ENCODE measurements around the gene OR52A5.

Gene OR52A5

DNA sequence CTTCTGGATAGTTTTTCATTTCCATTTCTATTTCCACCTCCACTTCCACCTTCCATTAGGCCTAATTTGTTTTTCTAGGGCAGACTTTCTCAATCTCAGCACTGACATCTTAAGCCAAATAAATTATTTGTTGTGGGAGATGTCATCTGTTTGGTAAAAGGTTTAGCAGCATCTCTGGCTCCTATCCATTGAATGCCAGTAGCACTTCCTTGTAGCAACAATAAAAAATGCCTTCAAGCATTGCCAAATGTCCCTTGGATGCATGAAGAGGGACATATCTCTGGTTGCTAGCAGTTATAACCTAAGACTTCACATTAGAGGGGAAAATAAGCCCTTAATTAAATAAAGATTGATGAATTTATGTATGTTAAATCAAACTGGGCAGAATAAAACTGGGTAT, 1.9 kb downstream of the OR52A5 start:
- H3K36me3 Mint-ChIP-seq (ENCODE audit: low read depth) = no peaks in the 10 kb centered on the region
- intact Hi-C loops (cut with micrococcal nuclease) = no loop called here
- H3K27ac Mint-ChIP-seq = no peak overlapping the region
- no peaks in the 10 kb centered on the region for H3K27me3 Mint-ChIP-seq
- no peaks in the 10 kb centered on the region for H3K4me1 Mint-ChIP-seq (ENCODE audit: low read depth)
- H3K9me3 Mint-ChIP-seq = no peaks in the 10 kb centered on the region
- H3K4me3 Mint-ChIP-seq = no peak overlapping the region

DNA sequence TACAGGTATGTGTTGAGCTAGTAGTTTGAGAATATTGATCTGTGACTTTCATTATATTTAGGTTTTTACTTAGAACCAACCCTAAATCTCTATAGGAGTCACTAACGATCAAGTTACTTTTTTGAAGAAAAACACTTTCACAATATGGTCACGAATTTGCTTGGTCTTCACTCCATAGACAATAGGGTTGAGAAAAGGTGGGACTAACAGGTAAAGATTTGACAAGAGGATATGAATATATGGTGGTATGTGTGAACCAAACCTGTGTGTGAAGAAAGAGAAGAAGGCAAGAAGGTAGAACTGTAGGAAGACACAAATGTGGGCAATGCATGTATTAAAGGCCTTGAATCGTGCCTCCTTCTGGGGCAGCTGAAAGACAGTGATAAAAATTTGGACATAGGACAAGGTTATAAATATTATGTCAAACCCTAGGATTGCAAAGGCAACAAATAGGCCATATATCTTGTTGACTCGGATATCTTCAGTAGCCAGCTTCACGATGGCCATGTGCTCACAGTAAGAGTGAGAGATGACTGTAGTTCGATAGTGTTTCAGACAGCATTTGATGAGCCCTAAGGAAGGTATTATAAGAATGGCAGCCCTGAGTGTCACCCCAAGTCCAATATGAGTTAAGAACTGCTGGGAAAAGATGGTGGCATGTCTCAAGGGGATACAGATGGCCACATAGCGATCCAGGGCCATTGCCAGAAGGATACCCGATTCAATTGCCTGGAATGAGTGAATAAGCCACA, 6.4 kb downstream of the OR52A5 start:
- no peaks in the 10 kb centered on the region for H3K27me3 Mint-ChIP-seq
- no peaks in the 10 kb centered on the region for H3K4me1 Mint-ChIP-seq (ENCODE audit: low read depth)
- no peaks in the 10 kb centered on the region for H3K36me3 Mint-ChIP-seq (ENCODE audit: low read depth)
- no peaks in the 10 kb centered on the region for H3K9me3 Mint-ChIP-seq
- intact Hi-C loops (cut with micrococcal nuclease) = no loop called here
- no peak overlapping the region for H3K4me3 Mint-ChIP-seq
- H3K27ac Mint-ChIP-seq = no peak overlapping the region

DNA sequence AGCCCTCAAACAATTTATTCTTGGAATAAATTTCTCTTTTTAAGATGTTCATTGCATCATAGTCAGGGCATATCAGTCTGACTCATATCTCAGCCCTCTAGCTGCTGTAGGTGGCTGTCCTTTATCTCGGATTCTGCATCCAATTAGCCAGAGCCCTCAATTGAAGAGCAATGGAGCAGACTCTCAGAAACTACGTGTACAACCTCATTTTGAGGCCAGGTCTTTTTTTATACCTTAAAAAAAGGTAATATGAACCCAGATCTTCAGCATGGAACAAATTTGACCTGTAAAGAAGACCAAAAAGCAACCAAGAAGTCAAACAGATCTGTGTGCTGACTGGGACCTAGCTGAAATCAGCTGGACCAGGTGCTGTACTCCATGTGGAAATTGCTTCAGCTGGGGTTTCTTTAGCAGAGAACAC, 8.7 kb downstream of the OR52A5 start:
- H3K27me3 Mint-ChIP-seq = no peaks in the 10 kb centered on the region
- no peak overlapping the region for H3K4me3 Mint-ChIP-seq
- no peaks in the 10 kb centered on the region for H3K9me3 Mint-ChIP-seq
- intact Hi-C loops (cut with micrococcal nuclease) = loop anchor here (10.0 kb wide), 1 partner anchor 675 kb away; the partner anchor contains the start of gene OR52N2
- H3K4me1 Mint-ChIP-seq (ENCODE audit: low read depth) = no peaks in the 10 kb centered on the region
- H3K27ac Mint-ChIP-seq = no peak overlapping the region
- no peaks in the 10 kb centered on the region for H3K36me3 Mint-ChIP-seq (ENCODE audit: low read depth)

GRCh38 chr11:5124891-5125620, 13.1 kb downstream of the OR52A5 start:
- no peak overlapping the region for H3K4me3 Mint-ChIP-seq
- no peaks in the 10 kb centered on the region for H3K9me3 Mint-ChIP-seq
- H3K4me1 Mint-ChIP-seq (ENCODE audit: low read depth) = no peaks in the 10 kb centered on the region
- H3K36me3 Mint-ChIP-seq (ENCODE audit: low read depth) = no peaks in the 10 kb centered on the region
- no peaks in the 10 kb centered on the region for H3K27me3 Mint-ChIP-seq
- intact Hi-C loops (cut with micrococcal nuclease) = loop anchor here (1.0 to 10.0 kb wide), 3 partner anchors 255 to 762 kb away; partner anchors contain the start of gene OR52N2
- no peak overlapping the region for H3K27ac Mint-ChIP-seq

GRCh38 chr11:5123802-5124521, 14.2 kb downstream of the OR52A5 start:
- Mint-ChIP-seq H3K27ac (no peak overlapping the region), H3K9me3 (no peaks in the 10 kb centered on the region), H3K4me3 (no peak overlapping the region), H3K27me3 (no peaks in the 10 kb centered on the region), H3K36me3 (ENCODE audit: low read depth) (no peaks in the 10 kb centered on the region), H3K4me1 (ENCODE audit: low read depth) (no peaks in the 10 kb centered on the region)
- intact Hi-C loops (cut with micrococcal nuclease) = loop anchor here (1.0 to 10.0 kb wide), 3 partner anchors 256 to 763 kb away; partner anchors contain the start of gene OR52N2

DNA sequence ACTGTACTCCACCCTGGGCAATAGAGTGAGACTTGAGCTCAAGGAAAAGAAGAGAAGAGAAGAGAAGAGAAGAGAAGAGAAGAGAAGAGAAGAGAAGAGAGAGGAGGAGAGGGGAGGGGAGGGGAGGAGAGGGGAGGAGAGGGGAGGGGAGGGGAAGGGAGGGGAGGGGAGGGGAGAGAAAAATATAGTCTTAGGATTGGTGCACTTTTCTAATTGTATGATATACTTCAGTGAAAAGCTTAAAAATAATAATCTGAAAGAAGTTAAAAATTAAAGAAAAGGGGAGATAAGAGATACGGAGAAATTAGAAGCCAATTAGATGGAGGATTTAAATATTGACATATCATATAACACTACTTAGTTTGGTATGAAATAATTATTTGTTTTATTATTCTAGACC, 19.3 kb downstream of the OR52A5 start:
- Mint-ChIP-seq H3K4me3 (no peak overlapping the region), H3K9me3 (no peaks in the 10 kb centered on the region)

DNA sequence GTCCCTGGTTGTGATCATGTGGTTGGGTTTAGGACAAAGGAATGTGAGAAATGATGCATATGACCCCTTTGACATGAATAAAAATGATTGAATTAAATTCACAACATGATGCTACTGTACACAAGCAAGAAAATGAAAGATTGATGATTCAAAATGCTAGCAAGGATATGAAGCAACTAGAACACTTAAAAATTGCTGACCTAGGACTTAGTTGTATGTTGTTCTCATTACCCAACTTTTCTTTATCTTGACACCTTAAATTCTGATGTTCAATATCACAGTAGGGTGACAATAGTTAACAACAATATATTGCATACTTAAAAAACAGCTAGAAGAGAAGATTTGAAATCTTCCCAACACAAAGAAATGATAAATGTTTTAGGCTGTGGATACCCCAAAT, 20.6 kb downstream of the OR52A5 start:
- H3K9me3 Mint-ChIP-seq = no peaks in the 10 kb centered on the region
- no peak overlapping the region for H3K27ac Mint-ChIP-seq
- H3K27me3 Mint-ChIP-seq = peaks cover 5% of the 10 kb centered on the region
- H3K4me1 Mint-ChIP-seq (ENCODE audit: low read depth) = no peaks in the 10 kb centered on the region
- intact Hi-C loops (cut with micrococcal nuclease) = no loop called here
- H3K4me3 Mint-ChIP-seq = no peak overlapping the region
- H3K36me3 Mint-ChIP-seq (ENCODE audit: low read depth) = no peaks in the 10 kb centered on the region

More for the DNA sequence above, 19.3 kb downstream of the OR52A5 start:
- intact Hi-C loops (cut with micrococcal nuclease) = no loop called here
- peaks cover 5% of the 10 kb centered on the region for H3K27me3 Mint-ChIP-seq
- no peak overlapping the region for H3K27ac Mint-ChIP-seq
- no peaks in the 10 kb centered on the region for H3K4me1 Mint-ChIP-seq (ENCODE audit: low read depth)
- no peaks in the 10 kb centered on the region for H3K36me3 Mint-ChIP-seq (ENCODE audit: low read depth)

DNA sequence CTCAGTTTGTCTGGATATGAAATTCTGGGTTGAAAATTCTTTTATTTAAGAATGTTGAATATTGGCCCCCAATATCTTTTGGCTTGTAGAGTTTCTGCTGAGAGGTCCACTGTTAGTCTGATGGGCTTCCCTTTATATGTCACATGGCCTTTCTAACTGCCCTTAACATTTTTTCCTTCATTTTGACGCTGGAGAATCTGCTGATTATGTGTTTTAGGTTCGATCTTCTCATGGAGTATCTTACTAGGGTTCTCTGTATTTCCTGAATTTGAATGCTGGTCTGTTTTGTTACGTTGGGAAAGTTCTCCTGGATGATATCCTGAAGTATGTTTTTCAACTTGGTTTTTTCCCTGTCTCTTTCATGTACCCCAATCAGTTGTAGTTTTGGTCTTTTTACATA, 22.8 kb downstream of the OR52A5 start:
- no peaks in the 10 kb centered on the region for H3K4me1 Mint-ChIP-seq (ENCODE audit: low read depth)
- intact Hi-C loops (cut with micrococcal nuclease) = no loop called here
- no peak overlapping the region for H3K27ac Mint-ChIP-seq
- no peaks in the 10 kb centered on the region for H3K9me3 Mint-ChIP-seq
- no peak overlapping the region for H3K4me3 Mint-ChIP-seq
- H3K27me3 Mint-ChIP-seq = peaks cover 5% of the 10 kb centered on the region
- H3K36me3 Mint-ChIP-seq (ENCODE audit: low read depth) = no peaks in the 10 kb centered on the region

GRCh38 chr11:5107285-5107684, 30.9 kb downstream of the OR52A5 start:
- Mint-ChIP-seq H3K4me3 (no peak overlapping the region), H3K27me3 (no peaks in the 10 kb centered on the region), H3K4me1 (ENCODE audit: low read depth) (no peaks in the 10 kb centered on the region), H3K27ac (no peak overlapping the region), H3K9me3 (no peaks in the 10 kb centered on the region), H3K36me3 (ENCODE audit: low read depth) (no peaks in the 10 kb centered on the region)
- intact Hi-C loops (cut with micrococcal nuclease) = no loop called here

DNA sequence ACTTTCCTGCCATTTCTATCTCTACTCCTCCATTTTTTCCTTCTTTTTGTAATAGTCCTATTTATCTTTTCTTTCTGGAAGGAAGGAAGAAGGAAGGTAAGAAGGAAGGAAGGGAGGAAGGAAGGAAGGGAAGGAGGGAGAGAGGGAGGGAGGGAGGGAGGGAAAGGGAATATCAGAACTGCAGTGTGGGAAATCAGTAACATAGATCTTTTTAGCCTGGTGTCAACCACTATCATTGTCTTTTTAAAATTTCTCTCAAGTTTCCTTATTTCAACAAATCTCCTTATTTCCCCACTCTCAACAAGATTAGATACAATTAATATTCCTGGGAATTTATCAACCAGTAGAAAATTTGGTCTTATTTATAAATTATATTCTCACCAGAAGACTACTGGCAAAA, 35.1 kb downstream of the OR52A5 start:
- Mint-ChIP-seq H3K4me3 (no peak overlapping the region), H3K9me3 (no peaks in the 10 kb centered on the region), H3K36me3 (ENCODE audit: low read depth) (no peaks in the 10 kb centered on the region), H3K4me1 (ENCODE audit: low read depth) (no peaks in the 10 kb centered on the region), H3K27me3 (no peaks in the 10 kb centered on the region), H3K27ac (no peak overlapping the region)
- intact Hi-C loops (cut with micrococcal nuclease) = no loop called here

- H3K4me3 Mint-ChIP-seq = no peak overlapping the region
- H3K4me1 Mint-ChIP-seq (ENCODE audit: low read depth) = no peaks in the 10 kb centered on the region
- H3K27ac Mint-ChIP-seq = no peak overlapping the region
- H3K27me3 Mint-ChIP-seq = no peaks in the 10 kb centered on the region
- intact Hi-C loops (cut with micrococcal nuclease) = no loop called here
- no peaks in the 10 kb centered on the region for H3K36me3 Mint-ChIP-seq (ENCODE audit: low read depth)
- H3K9me3 Mint-ChIP-seq = no peaks in the 10 kb centered on the region
Observed at GRCh38 chr11:5102246-5102645, 35.9 kb downstream of the OR52A5 start.

- H3K27me3 Mint-ChIP-seq = no peaks in the 10 kb centered on the region
- H3K36me3 Mint-ChIP-seq (ENCODE audit: low read depth) = no peaks in the 10 kb centered on the region
- no peak overlapping the region for H3K27ac Mint-ChIP-seq
- intact Hi-C loops (cut with micrococcal nuclease) = no loop called here
- no peaks in the 10 kb centered on the region for H3K4me1 Mint-ChIP-seq (ENCODE audit: low read depth)
- H3K9me3 Mint-ChIP-seq = no peaks in the 10 kb centered on the region
- H3K4me3 Mint-ChIP-seq = no peak overlapping the region
Observed at GRCh38 chr11:5096011-5096410, 42.1 kb downstream of the OR52A5 start.

DNA sequence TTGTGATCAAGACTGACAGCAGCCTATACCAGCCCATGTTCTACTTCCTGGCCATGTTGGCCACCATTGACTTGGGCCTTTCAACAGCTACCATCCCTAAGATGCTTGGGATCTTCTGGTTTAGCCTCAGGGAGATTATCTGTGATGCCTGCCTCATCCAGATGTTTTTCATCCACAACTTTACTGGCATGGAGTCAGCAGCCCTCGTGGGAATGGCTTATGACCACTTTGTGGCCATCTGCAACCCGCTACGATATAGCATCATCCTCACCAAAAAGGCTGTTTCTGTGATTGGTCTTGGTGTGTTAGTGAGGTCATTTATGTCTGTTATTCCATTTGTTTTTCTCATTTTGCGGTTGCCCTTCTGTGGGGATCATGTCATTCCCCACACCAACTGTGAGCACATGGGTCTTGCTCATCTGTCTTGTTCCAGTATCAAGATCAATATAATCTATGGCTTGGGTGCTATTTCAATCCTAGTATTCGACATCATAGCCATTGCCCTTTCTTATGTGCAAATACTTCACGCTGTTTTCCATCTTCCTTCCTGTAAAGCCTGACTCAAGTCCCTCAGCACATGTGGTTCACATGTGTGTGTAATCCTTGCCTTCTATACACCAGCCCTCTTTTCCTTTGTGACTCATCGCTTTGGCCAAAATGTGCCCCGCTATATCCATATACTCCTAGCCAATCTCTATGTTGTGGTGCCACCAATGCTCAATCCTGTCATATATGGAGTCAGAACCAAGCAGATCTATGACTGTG, 45.2 kb downstream of the OR52A5 start:
- no peak overlapping the region for H3K27ac Mint-ChIP-seq
- no peak overlapping the region for H3K4me3 Mint-ChIP-seq
- intact Hi-C loops (cut with micrococcal nuclease) = no loop called here
- H3K4me1 Mint-ChIP-seq (ENCODE audit: low read depth) = no peaks in the 10 kb centered on the region
- no peaks in the 10 kb centered on the region for H3K9me3 Mint-ChIP-seq
- no peaks in the 10 kb centered on the region for H3K36me3 Mint-ChIP-seq (ENCODE audit: low read depth)
- H3K27me3 Mint-ChIP-seq = no peaks in the 10 kb centered on the region

All from dendritic cell treated with granulocyte-macrophage colony-stimulating factor and Interleukin-4, amounts not matched to agents 40 ng/mL and 50 ng/mL, for 4 days (primary cell).